ENCODE results near the gene SDHB. TPM values are rescaled to one million over a fixed set of nuclear protein-coding genes. Genes with fewer than 3 reads are reported as not detected.

Gene SDHB
- total and polyA plus RNA-seq, 2 of the 8 experiments (the other 6 are each of a cell fraction or from before 2014, with no cell fraction given), result 84.0 to 98.7 TPM

DNA sequence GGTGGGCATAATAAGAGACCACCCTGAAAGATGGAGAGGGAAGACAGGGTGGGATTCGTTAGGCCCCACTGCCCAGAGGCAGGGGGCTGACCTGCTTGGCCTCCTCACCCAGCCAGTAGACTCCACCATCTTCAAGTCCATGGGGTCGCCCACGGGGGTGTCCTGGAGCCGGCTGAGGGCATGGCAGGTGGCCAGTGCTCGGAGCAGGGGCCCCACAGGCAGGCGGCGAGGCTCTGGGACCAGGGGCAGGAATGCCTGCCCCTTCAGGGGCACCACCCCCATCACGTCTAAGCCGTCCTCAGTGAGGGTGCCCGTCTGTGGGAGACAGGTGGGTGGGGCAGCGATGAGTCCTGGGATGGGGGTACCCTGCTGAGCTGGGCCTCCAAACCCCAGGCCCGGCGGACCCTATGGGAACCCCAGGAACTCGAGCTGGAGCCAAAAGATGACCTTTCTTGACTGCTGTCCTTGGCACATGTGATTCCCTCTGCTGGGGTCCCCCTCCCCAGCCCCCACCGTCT, 60.3 kb downstream of the SDHB start (continued):
- TF ChIP-seq, protein P1, sequence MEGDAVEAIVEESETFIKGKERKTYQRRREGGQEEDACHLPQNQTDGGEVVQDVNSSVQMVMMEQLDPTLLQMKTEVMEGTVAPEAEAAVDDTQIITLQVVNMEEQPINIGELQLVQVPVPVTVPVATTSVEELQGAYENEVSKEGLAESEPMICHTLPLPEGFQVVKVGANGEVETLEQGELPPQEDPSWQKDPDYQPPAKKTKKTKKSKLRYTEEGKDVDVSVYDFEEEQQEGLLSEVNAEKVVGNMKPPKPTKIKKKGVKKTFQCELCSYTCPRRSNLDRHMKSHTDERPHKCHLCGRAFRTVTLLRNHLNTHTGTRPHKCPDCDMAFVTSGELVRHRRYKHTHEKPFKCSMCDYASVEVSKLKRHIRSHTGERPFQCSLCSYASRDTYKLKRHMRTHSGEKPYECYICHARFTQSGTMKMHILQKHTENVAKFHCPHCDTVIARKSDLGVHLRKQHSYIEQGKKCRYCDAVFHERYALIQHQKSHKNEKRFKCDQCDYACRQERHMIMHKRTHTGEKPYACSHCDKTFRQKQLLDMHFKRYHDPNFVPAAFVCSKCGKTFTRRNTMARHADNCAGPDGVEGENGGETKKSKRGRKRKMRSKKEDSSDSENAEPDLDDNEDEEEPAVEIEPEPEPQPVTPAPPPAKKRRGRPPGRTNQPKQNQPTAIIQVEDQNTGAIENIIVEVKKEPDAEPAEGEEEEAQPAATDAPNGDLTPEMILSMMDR (IDR thresholded peaks at IDR 0.05; ENCODE audit: control extremely low read depth in 1 of 3, insufficient read depth in 1 of 3, low read depth in 1 of 3, low read length in 3 of 3), result no peak
- TF ChIP-seq SP1 (IDR thresholded peaks at IDR 0.05; ENCODE audit: low read depth, low read length) (no peak), BRCA1 (IDR thresholded peaks at IDR 0.05; ENCODE audit: low read depth, low read length) (no peak), KDM5A (IDR thresholded peaks at IDR 0.05; ENCODE audit: low read length) (no peak)
